HepG2 (cell line): Measurements from ENCODE around the gene YBX2. TPM values are rescaled to one million over a fixed set of nuclear protein-coding genes. Genes with fewer than 3 reads are reported as not detected.

Experiments
- ARID3A ChIP-seq: IDR thresholded peaks from 2 replicates; pipeline ENCODE4 v1.6.1; 2012; ENCODE audit warnings: low read depth, low read length, improper control_type of control experiment
- ATM ChIP-seq: fragments of 450-650 bp; IDR thresholded peaks from 2 replicates; pipeline ENCODE4 v1.7.1; 2017; ENCODE audit warnings: mild to moderate bottlenecking, borderline replicate concordance
- BORCS8-MEF2B ChIP-seq: sonication (generic); formaldehyde crosslinking; IDR thresholded peaks from 2 replicates; pipeline ENCODE4 v1.8.0; 2022; ENCODE audit warnings: mild to moderate bottlenecking, missing genetic modification reagents
- GZF1 ChIP-seq: sonication (generic); formaldehyde crosslinking; IDR thresholded peaks from 2 replicates; pipeline ENCODE4 v1.5.1; 2020; ENCODE audit warnings: mild to moderate bottlenecking, missing genetic modification reagents
- KAT8 ChIP-seq: IDR thresholded peaks from 2 replicates; pipeline ENCODE4 v1.6.1; 2016; ENCODE audit warnings: missing genetic modification reagents, missing compliant biosample characterization
- KLF12 ChIP-seq: sonication (generic); formaldehyde crosslinking; IDR thresholded peaks from 2 replicates; pipeline ENCODE4 v1.4.0; 2020; ENCODE audit warnings: missing genetic modification reagents, borderline replicate concordance
- KLF6 ChIP-seq: IDR thresholded peaks from 2 replicates; pipeline ENCODE4 v1.8.0; 2016; ENCODE audit warnings: missing biosample characterization, missing genetic modification reagents
- NONO ChIP-seq, 2 experiments: fragments of 450-650 bp in 1 of 2; sonication (generic) in 1 of 2; formaldehyde crosslinking in 1 of 2; IDR thresholded peaks in 1 of 2; conservative IDR thresholded peaks in 1 of 2; 2 replicates each; pipeline versions ENCODE4 v1.6.1 to v1.8.0; 2017 to 2022; ENCODE audit warnings: mild to moderate bottlenecking in 1 of 2, missing genetic modification reagents in 1 of 2, moderate library complexity in 1 of 2
- NR2F1 ChIP-seq, 2 experiments: fragments of 450-650 bp in 1 of 2; formaldehyde crosslinking in 1 of 2; IDR thresholded peaks; 2 replicates each; pipeline versions ENCODE4 v1.5.0 to v1.6.1; 2016 to 2020; ENCODE audit warnings: mild to moderate bottlenecking in 1 of 2, missing compliant biosample characterization in 1 of 2, missing genetic modification reagents in 1 of 2, moderate library complexity in 1 of 2
- RARA ChIP-seq: IDR thresholded peaks from 2 replicates; pipeline ENCODE4 v1.6.1; 2016; ENCODE audit warnings: missing genetic modification reagents, missing compliant biosample characterization
- REST ChIP-seq, 2 experiments: IDR thresholded peaks; 2 replicates each; pipeline ENCODE4 v1.6.1; 2011 to 2012; ENCODE audit warnings: low read length in 2 of 2, borderline replicate concordance in 1 of 2, low read depth in 1 of 2, mild to moderate bottlenecking in 1 of 2, moderate library complexity in 1 of 2
- RFX1 ChIP-seq: fragments of 450-650 bp; IDR thresholded peaks from 2 replicates; pipeline ENCODE4 v1.6.1; 2017
- SMAD1 ChIP-seq: sonication (generic); formaldehyde crosslinking; IDR thresholded peaks from 2 replicates; pipeline ENCODE4 v1.4.0; 2020; ENCODE audit warnings: missing genetic modification reagents, low read depth, mild to moderate bottlenecking, borderline replicate concordance
- SRSF1 ChIP-seq: fragments of 200-400 bp; formaldehyde crosslinking; optimal IDR thresholded peaks from 2 replicates; pipeline ENCODE3; 2017; ENCODE audit warnings: mild to moderate bottlenecking, low read depth, low read length, moderate library complexity
- STAT5B ChIP-seq: sonication (generic); formaldehyde crosslinking; IDR thresholded peaks from 2 replicates; pipeline ENCODE4 v1.4.0; 2020; ENCODE audit warnings: missing genetic modification reagents
- SUZ12 ChIP-seq: fragments of 150-350 bp; IDR thresholded peaks from 2 replicates; pipeline ENCODE4 v1.6.1; 2014; ENCODE audit warnings: low read depth, low read length
- TAF1 ChIP-seq: sonication (generic); formaldehyde crosslinking; IDR thresholded peaks from 2 replicates; pipeline ENCODE4 v1.4.0; 2020; ENCODE audit warnings: missing genetic modification reagents
- TAF15 ChIP-seq: fragments of 200-400 bp; formaldehyde crosslinking; IDR thresholded peaks from one replicate; pipeline ENCODE4 v1.6.1; 2018; ENCODE audit warnings: mild to moderate bottlenecking, low read depth, low read length; ENCODE audit not compliant: poor library complexity, severe bottlenecking
- ZNF101 ChIP-seq: sonication (generic); formaldehyde crosslinking; IDR thresholded peaks from 2 replicates; pipeline ENCODE4 v1.4.0; 2020; ENCODE audit warnings: mild to moderate bottlenecking, low read depth, missing genetic modification reagents, borderline replicate concordance
- ZNF326 ChIP-seq: sonication (generic); formaldehyde crosslinking; IDR thresholded peaks from 2 replicates; pipeline ENCODE4 v1.4.0; 2020; ENCODE audit warnings: missing genetic modification reagents, borderline replicate concordance
- ZNF414 ChIP-seq: sonication (generic); formaldehyde crosslinking; IDR thresholded peaks from 2 replicates; pipeline ENCODE4 v1.5.0; 2020; ENCODE audit warnings: missing genetic modification reagents
- polyA plus RNA-seq, 8 experiments: library from polyadenylated mRNA; depleted of rRNA in 3 of 8; stranded (reverse) in 7 of 8; unstranded in 1 of 8; fragments of >200 nt; fragmentation: Illumina TruSeq in 4 of 8; extraction: Trizol in 4 of 8; gene quantifications; 2 replicates each; pipeline versions ENCODE4 v1.2.1 to v1.2.3, GENCODE V29; 2011 to 2016; ENCODE audit warnings: low read depth in 4 of 8, missing spikeins in 1 of 8, mixed read lengths in 1 of 8; ENCODE audit not compliant: insufficient read depth in 1 of 8
- total RNA-seq, 5 experiments: library from RNA; depleted of rRNA; stranded (reverse); fragments of >200 nt; fragmentation: Illumina TruSeq; extraction: Trizol; gene quantifications; 2 replicates each; pipeline ENCODE4 v1.2.3, GENCODE V29; 2016; ENCODE audit warnings: low read depth in 1 of 5

The YBX2 gene
- total and polyA plus RNA-seq, 2 of the 13 experiments (the other 11 are each of a cell fraction or from before 2014, with no cell fraction given) = 0.12 to 0.22 TPM

GRCh38 chr17:7239091-7240027, 55.1 kb downstream of the YBX2 start, which contains the start of gene PHF23 (continued):
- TF ChIP-seq REST (IDR thresholded peaks at IDR 0.05; ENCODE audit: borderline replicate concordance in 1 of 2, low read depth in 1 of 2, low read length in 2 of 2) (0 out of 4 replicates have a peak, but pooled peaks of 1 of the 2 experiments have one; percentile 24), GZF1 (CRISPR knock-in tag) (no peak), ARID3A (no peak), TAF15 (no peak), KAT8 (peak; percentile 78), SMAD1 (CRISPR knock-in tag) (no peak), BORCS8-MEF2B (CRISPR knock-in tag) (peak; percentile 54; the same call in 1 of the 2 replicates), ZNF101 (no peak), ZNF326 (CRISPR knock-in tag) (no peak), STAT5B (CRISPR knock-in tag) (no peak), SUZ12 (peak; percentile 70), ZNF414 (CRISPR knock-in tag) (no peak), ATM (no peak), NR2F1 (CRISPR knock-in tag; IDR thresholded peaks at IDR 0.05) (no peak), TAF1 (peak; percentile 64), SRSF1 (peak; percentile 58), KLF6 (no peak), KLF12 (peak; percentile 43; the same call in 1 of the 2 replicates), NONO (IDR thresholded peaks at IDR 0.05) (peak; percentile 48; the same call in 1 of the 2 replicates), NONO (CRISPR knock-in tag; conservative IDR thresholded peaks at IDR 0.05) (peak; percentile 89; the same call in 1 of the 2 replicates), RFX1 (no peak), RARA (CRISPR knock-in tag) (no peak)
